RWPE1 (cell line): ENCODE data around the gene ZNRD2.

ENCODE experiments used
- CTCF ChIA-PET: fragments of 350-600 bp; sonication (Branson Sonifier 250); formaldehyde crosslinking; extraction: SDS; loops from one replicate; lab custom pipeline; 2021; lab: Yijun Ruan, JAX
- POLR2A ChIA-PET: fragments of 400-600 bp; formaldehyde crosslinking; extraction: SDS; loops from one replicate; lab custom pipeline; 2020; ENCODE audit warnings: antibody characterized with exemption; ENCODE audit not compliant: low non-redundant PET; lab: Yijun Ruan, JAX
- DNase-seq: peaks from one replicate; pipeline ENCODE4 v3.0.0; 2012; ENCODE audit warnings: low spot score
- H3K27ac ChIP-seq: fragments of 450-650 bp; 2 replicates; pipeline ENCODE4 v1.5.1; 2017
- TF ChIP-seq, protein P1 (sequence below): fragments of 450-650 bp; conservative IDR thresholded peaks from 2 replicates; pipeline ENCODE4 v1.5.1; 2017; ENCODE audit warnings: low read depth, mild to moderate bottlenecking

Gene ZNRD2

DNA sequence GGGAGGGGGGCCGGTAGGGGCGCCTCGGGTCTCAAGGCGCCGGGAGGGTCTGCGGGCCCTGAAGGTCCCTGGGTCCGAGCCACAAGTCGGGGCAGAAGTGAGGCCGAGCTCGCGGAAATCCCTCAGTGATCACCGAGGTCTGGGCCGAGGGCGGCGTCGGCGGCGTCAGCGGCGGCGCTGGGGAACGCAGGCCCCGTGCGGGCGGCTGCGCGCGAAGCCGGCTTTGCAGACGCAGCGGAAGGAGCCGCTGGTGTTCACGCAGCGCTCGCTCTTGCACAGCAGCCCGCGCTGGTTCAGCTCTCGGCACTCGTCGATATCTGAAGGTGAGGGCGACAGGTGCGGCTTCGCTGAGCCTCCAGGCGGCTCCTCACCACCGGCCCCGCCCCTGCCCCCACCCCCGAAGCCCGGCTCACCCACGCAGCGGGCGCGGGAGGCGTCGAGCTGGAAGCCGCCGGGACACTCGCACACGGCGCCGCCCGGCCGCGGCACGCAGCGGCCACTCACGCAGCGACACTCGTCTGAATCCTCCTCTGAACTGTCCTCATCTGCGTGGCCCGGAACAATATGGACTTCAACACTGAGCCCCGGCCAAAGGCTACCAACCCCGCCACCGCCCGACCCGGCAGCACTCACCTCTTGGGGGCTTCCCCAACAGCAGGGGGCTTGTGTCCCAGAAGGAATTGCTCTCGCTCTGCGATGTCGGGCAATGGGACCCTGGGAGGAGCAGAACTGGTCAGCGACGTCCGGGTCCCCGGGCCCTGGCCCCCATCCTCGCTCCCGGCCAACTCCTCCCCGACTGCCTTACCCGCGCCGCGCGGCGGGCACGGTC, 31.1 kb upstream of the ZNRD2 start:
- CTCF ChIA-PET, result interaction anchor here (0.9 to 3.1 kb wide), 7 partner anchors 16 to 123 kb away, joined by 3 to 95 read pairs (median 4); partner anchors contain the start of genes FAM89B and ZNRD2
- H3K27ac ChIP-seq, result peak overlapping the region; percentile 94
- TF ChIP-seq, protein P1, sequence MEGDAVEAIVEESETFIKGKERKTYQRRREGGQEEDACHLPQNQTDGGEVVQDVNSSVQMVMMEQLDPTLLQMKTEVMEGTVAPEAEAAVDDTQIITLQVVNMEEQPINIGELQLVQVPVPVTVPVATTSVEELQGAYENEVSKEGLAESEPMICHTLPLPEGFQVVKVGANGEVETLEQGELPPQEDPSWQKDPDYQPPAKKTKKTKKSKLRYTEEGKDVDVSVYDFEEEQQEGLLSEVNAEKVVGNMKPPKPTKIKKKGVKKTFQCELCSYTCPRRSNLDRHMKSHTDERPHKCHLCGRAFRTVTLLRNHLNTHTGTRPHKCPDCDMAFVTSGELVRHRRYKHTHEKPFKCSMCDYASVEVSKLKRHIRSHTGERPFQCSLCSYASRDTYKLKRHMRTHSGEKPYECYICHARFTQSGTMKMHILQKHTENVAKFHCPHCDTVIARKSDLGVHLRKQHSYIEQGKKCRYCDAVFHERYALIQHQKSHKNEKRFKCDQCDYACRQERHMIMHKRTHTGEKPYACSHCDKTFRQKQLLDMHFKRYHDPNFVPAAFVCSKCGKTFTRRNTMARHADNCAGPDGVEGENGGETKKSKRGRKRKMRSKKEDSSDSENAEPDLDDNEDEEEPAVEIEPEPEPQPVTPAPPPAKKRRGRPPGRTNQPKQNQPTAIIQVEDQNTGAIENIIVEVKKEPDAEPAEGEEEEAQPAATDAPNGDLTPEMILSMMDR, result no peak
- no peak for DNase-seq
- POLR2A ChIA-PET, result interaction anchor here (0.7 to 3.2 kb wide), 5 partner anchors 31 to 82 kb away, joined by 3 to 16 read pairs (median 8); partner anchors contain the start of genes FAM89B, PCNX3 and ZNRD2

DNA sequence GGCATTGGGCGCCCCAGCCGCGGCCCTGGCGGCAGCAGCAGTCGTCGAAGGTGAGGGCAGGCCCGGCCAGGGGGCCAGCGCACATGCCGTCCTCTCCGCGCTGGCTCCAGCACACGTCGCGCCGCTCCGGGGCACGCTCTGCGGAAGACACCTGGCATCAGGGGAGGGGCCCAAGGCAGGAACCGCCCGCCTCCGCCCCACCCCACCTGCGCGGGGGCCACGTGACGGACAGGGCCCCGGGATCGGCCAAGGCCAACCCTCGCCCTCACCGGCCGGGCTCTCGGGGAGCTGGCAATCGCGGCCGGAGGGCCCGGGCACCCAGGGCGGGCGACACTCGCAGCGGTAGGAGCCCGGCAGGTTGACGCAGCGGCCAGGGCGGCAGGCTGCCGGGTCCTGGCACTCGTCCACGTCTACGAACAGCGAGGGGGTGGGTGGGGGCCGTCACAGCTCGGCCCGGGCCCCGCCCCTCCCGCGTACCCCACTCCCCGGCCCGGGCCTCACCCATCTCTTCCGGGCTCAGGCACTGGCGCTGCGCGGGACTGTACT, 30.5 kb upstream of the ZNRD2 start:
- TF ChIP-seq, protein P1, result no peak
- peak overlapping the region; percentile 94 for H3K27ac ChIP-seq
- ChIA-PET CTCF (interaction anchor here (0.6 to 3.1 kb wide), 18 partner anchors 9 to 799 kb away, joined by 3 to 95 read pairs (median 5); partner anchors contain the start of genes FAM89B, FIBP, SCYL1 and ZNRD2), POLR2A (interaction anchor here (0.7 to 3.2 kb wide), 8 partner anchors 15 to 83 kb away, joined by 3 to 16 read pairs (median 4); partner anchors contain the start of genes FAM89B, PCNX3 and ZNRD2)
- peak; percentile 80 for DNase-seq

DNA sequence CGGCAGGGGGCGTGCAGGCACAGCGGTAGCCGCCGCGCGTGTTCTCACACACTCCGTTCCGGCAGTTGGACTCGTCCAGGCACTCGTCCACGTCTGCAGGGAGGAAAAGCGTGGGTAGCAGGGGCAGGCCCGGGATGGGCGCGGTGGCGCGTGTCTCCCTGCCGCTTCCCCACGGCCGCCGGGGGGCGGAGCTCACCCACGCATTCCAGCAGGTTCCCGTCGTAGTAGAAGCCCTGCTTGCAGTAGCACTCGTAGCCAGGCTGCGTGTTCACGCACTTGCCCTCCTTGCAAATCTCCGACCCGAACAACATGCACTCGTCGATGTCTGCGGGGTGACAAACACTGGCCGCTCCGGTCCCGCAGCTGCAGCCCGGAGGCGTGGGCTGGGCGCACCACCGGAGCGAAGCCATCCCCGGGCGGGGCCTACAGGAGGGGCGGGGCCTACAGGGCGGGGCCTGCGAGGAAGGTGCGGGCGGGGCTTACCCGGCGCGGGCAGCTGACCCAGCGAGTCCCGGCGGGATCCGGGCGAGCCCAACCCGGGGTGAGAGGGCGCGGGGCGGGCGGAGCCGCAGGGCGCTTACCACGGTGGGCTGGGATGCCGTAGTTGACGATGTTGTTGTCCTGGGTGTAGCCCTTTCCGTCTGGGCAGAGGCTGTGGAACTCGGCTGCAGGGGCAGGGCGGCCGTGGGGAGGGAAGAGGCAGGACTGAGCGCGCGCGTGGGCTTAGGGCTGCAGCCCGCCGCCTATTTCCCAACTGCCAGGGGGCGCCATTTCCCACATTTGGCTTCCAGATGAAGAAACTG, 29.8 kb upstream of the ZNRD2 start:
- peak overlapping the region; percentile 94 for H3K27ac ChIP-seq
- DNase-seq, result peak; percentile 95
- TF ChIP-seq, protein P1, result peak; percentile 73
- ChIA-PET POLR2A (interaction anchor here (0.9 to 3.2 kb wide), 8 partner anchors 8 to 74 kb away, joined by 3 to 16 read pairs (median 6); partner anchors contain the start of genes FAM89B, PCNX3 and ZNRD2), CTCF (interaction anchor here (0.6 to 3.1 kb wide), 26 partner anchors 10 to 799 kb away, joined by 3 to 95 read pairs (median 4); partner anchors contain the start of genes FAM89B, FIBP, PCNX3 and SCYL1)

DNA sequence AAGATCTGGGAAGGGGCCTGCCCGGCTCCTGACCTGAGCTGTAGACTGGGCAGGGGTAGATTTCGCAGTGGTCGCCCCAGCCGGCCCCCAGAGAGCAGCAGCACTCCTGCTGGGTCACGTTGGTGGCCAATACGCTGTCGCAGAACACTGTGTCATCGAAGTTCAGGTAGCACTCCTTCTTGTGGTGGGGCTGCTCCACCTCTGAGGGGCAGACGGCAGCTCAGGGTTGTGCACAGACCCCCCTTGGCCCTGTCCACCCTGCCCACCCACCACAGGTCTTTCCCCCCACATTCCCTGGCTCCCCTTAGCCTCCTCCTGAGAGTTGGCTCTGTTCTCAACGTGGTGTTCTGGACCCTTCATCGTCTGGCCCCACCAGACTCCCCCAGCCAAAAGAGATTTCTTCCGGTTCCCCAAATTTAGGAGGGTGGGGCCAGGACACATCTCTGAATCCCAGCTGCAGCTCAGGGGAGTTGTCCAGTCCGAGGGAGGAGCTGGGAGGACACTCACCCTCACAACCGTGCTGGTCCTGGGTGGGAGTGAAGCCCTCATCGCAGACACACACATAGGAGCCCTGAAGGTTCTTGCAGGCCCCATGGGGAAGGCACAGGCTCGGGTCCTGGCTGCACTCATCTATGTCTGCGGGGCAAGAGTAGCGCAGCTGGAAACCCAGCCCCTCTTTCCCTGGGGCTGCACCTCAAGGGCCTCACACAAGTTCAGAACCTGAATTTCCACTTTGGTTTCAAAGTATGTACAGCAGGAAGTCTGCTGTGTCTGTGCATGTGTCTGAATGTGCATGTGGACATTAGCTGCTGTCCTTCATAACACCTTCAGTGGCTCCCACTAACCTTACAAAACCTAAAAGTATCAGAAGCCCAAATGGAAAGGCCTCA, 28.9 kb upstream of the ZNRD2 start:
- DNase-seq, result no peak
- ChIA-PET CTCF (interaction anchor here (0.5 to 3.1 kb wide), 19 partner anchors 10 to 867 kb away, joined by 3 to 95 read pairs (median 5); partner anchors contain the start of genes FAM89B, PCNX3, SCYL1 and ZNRD2), POLR2A (interaction anchor here (0.5 to 3.2 kb wide), 11 partner anchors 9 to 165 kb away, joined by 3 to 16 read pairs (median 4); partner anchors contain the start of genes FAM89B, PCNX3 and ZNRD2)
- TF ChIP-seq, protein P1, result no peak; the same call in 1 of the 2 replicates
- H3K27ac ChIP-seq, result peak overlapping the region; percentile 94

DNA sequence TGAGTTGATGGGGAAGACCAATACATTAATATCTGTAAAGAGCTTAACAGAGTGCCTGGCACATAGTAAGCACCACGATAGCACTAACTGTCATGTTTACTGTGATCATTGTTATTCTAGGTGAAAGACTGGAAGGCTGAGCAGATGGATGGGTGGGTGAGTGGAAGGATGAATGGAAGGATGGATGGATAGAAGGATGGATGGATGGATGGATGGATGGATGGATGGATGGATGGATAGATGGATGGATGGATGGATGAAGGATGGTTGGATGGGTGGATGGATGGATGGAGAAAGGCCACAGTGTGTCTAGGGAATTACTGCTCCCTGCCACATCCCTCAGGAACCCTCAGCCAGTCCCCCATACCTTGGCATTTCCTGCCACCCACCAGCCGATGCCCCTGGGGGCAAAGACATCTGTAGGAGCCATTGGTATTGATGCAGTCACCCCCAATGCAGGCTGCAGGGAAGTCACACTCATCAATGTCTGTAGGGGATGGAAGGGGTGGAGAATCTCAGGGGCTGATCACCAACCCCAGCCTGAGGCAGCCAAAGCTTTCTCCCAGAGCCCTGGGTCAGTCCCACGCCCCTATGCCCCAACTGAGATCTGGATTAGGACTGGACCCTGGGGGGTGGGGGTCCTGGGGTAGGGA, 27.4 kb upstream of the ZNRD2 start:
- ChIA-PET CTCF (no interaction called here), POLR2A (interaction anchor here (0.5 to 3.2 kb wide), 2 partner anchors 23 to 29 kb away, joined by 3 to 16 read pairs; partner anchors contain the start of gene FAM89B)
- peak overlapping the region; percentile 3 for H3K27ac ChIP-seq
- DNase-seq, result no peak
- TF ChIP-seq, protein P1, result no peak
